HCT116 (cell line): ENCODE results near the gene SYNJ2. TPM values are rescaled to one million over a fixed set of nuclear protein-coding genes. Genes with fewer than 3 reads are reported as not detected.

Source experiments
- ATAC-seq: fragments of 200-7000 bp; cut with Tn5 transposase; 2 replicates; pipeline ENCODE4 v1.9.1; 2020; ENCODE audit warnings: mild to moderate bottlenecking, moderate library complexity
- Bru-seq: library from RNA; stranded (reverse); fragments of 400-500 nt; gene quantifications from one replicate; lab custom pipeline; 2021; lab: Mats Ljungman, UMichigan
- BruChase-seq, 2 experiments: library from RNA; stranded (reverse); fragments of 400-500 nt; gene quantifications; one replicate each; lab custom pipeline; 2021; lab: Mats Ljungman, UMichigan
- BruUV-seq: library from RNA; stranded (reverse); fragments of 400-500 nt; replicated peaks from 2 replicates; lab custom pipeline; 2021; lab: Mats Ljungman, UMichigan
- CTCF ChIA-PET: fragments of 300-600 bp; sonication (Branson Sonifier 250); formaldehyde crosslinking; loops from one replicate; lab custom pipeline; 2021; ENCODE audit warnings: antibody characterized with exemption; lab: Charles Lee
- POLR2A ChIA-PET: fragments of 300-600, 350-600 bp; sonication (Branson Sonifier 250); formaldehyde crosslinking; loops from one replicate; lab custom pipeline; 2021; ENCODE audit warnings: antibody characterized with exemption; lab: Charles Lee
- RAD21 ChIA-PET, 2 experiments: fragments of 300-600 bp; sonication (Branson Sonifier 250); formaldehyde crosslinking; loops; one replicate each; lab custom pipeline; 2023; ENCODE audit warnings: low total read pairs in 2 of 2; ENCODE audit not compliant: uncharacterized antibody in 2 of 2, unreplicated experiment in 2 of 2, low non-redundant PET in 1 of 2; lab: Charles Lee
- DNase-seq: peaks from one replicate; pipeline ENCODE4 v3.0.0-alpha.2; 2010; ENCODE audit warnings: low read depth, low spot score
- H2AFZ ChIP-seq: fragments of 200-600 bp; shearing (Covaris generic), sonication (generic); 2 replicates; pipeline ENCODE4 v1.6.1; 2017; ENCODE audit warnings: low read depth, mixed run types, mixed read lengths, antibody characterized with exemption, low read length; ENCODE audit not compliant: poor library complexity, severe bottlenecking
- H3K27ac ChIP-seq: 2 replicates; pipeline ENCODE4 v1.5.1; 2012; ENCODE audit warnings: low read depth, low read length
- H3K27me3 ChIP-seq: fragments of 200-600 bp; sonication (generic); 2 replicates; pipeline ENCODE4 v1.6.1; 2016; ENCODE audit warnings: mixed run types, low read length, mixed read lengths; ENCODE audit not compliant: insufficient read depth
- H3K36me3 ChIP-seq, 2 experiments: fragments of 200-500 bp in 1 of 2; fragments of 200-600 bp in 1 of 2; sonication (Bioruptor generic) in 1 of 2; sonication (generic) in 1 of 2; 2 replicates each; pipeline versions ENCODE4 v1.5.1 to v1.6.1; 2014 to 2016; ENCODE audit warnings: low read length in 2 of 2, inconsistent platforms in 1 of 2, mixed read lengths in 1 of 2, mixed run types in 1 of 2; ENCODE audit not compliant: insufficient read depth in 2 of 2, control insufficient read depth in 1 of 2
- H3K4me1 ChIP-seq, 2 experiments: fragments of 200-600 bp in 1 of 2; sonication (generic) in 1 of 2; 2 replicates each; pipeline versions ENCODE4 v1.5.1 to v1.6.1; 2012 to 2017; ENCODE audit warnings: low read length in 2 of 2, inconsistent platforms in 1 of 2, mild to moderate bottlenecking in 1 of 2, mixed read lengths in 1 of 2, mixed run types in 1 of 2, moderate library complexity in 1 of 2; ENCODE audit not compliant: insufficient read depth in 2 of 2, control insufficient read depth in 1 of 2
- H3K4me2 ChIP-seq: fragments of 200-600 bp; sonication (generic); 2 replicates; pipeline ENCODE4 v1.6.1; 2017; ENCODE audit warnings: mixed run types, low read length, mixed read lengths
- H3K4me3 ChIP-seq, 2 experiments: fragments of 200-600 bp in 1 of 2; sonication (generic) in 1 of 2; replicated peaks in 1 of 2; 2 replicates each; pipeline ENCODE4 v1.5.1; 2011 to 2016; ENCODE audit warnings: low read length in 2 of 2, control low read depth in 1 of 2, low read depth in 1 of 2, mild to moderate bottlenecking in 1 of 2, mixed read lengths in 1 of 2, mixed run types in 1 of 2
- H3K79me2 ChIP-seq: fragments of 200-600 bp; sonication (generic); 2 replicates; pipeline ENCODE4 v1.6.1; 2017; ENCODE audit warnings: mild to moderate bottlenecking, mixed run types, low read length, moderate library complexity, mixed read lengths; ENCODE audit not compliant: insufficient read depth
- H3K9ac ChIP-seq: fragments of 200-600 bp; sonication (generic); 2 replicates; pipeline ENCODE4 v1.6.1; 2016; ENCODE audit warnings: low read length, mixed read lengths
- H3K9me2 ChIP-seq: fragments of 200-600 bp; sonication (generic), shearing (Covaris generic); 2 replicates; pipeline ENCODE4 v1.6.1; 2017; ENCODE audit warnings: mixed run types, mild to moderate bottlenecking, moderate library complexity; ENCODE audit not compliant: insufficient read depth
- H3K9me3 ChIP-seq, 2 experiments: fragments of 200-500 bp in 1 of 2; fragments of 200-600 bp in 1 of 2; sonication (Bioruptor generic) in 1 of 2; sonication (generic) in 1 of 2; 2 replicates each; pipeline ENCODE4 v1.6.1; 2014 to 2017; ENCODE audit warnings: low read length in 2 of 2, mixed read lengths in 2 of 2, inconsistent platforms in 1 of 2, low read depth in 1 of 2, mild to moderate bottlenecking in 1 of 2, mixed run types in 1 of 2, moderate library complexity in 1 of 2; ENCODE audit not compliant: control insufficient read depth in 1 of 2, insufficient read depth in 1 of 2
- H4K20me1 ChIP-seq: fragments of 200-600 bp; sonication (generic), shearing (Covaris generic); 2 replicates; pipeline ENCODE4 v1.6.1; 2017; ENCODE audit warnings: mixed run types, mild to moderate bottlenecking, moderate library complexity; ENCODE audit not compliant: insufficient read depth
- CBX3 ChIP-seq: IDR thresholded peaks from 2 replicates; pipeline ENCODE4 v1.6.1; 2012; ENCODE audit warnings: low read depth
- ELF1 ChIP-seq: IDR thresholded peaks from 2 replicates; pipeline ENCODE4 v1.6.1; 2012; ENCODE audit warnings: low read depth, borderline replicate concordance
- EZH2 ChIP-seq: fragments of 200-600 bp; sonication (generic); IDR thresholded peaks from 2 replicates; pipeline ENCODE4 v1.6.1; 2017; ENCODE audit warnings: antibody characterized with exemption, mixed run types
- FOSL1 ChIP-seq: IDR thresholded peaks from 2 replicates; pipeline ENCODE4 v1.6.1; 2012; ENCODE audit warnings: low read depth
- POLR2A ChIP-seq: IDR thresholded peaks from 2 replicates; pipeline ENCODE4 v1.7.0; 2011; ENCODE audit warnings: borderline replicate concordance; ENCODE audit not compliant: insufficient read depth, insufficient read length; ENCODE audit errors: extremely low read depth
- RAD21 ChIP-seq: IDR thresholded peaks from 2 replicates; pipeline ENCODE4 v1.6.1; 2012; ENCODE audit warnings: low read depth, mild to moderate bottlenecking
- SIN3A ChIP-seq: IDR thresholded peaks from 2 replicates; pipeline ENCODE4 v1.6.1; 2012; ENCODE audit warnings: low read depth
- SP1 ChIP-seq: IDR thresholded peaks from 2 replicates; pipeline ENCODE4 v1.6.1; 2012; ENCODE audit warnings: low read depth
- SRF ChIP-seq: IDR thresholded peaks from 2 replicates; pipeline ENCODE4 v1.6.1; 2012; ENCODE audit warnings: low read depth
- TCF7L2 ChIP-seq: IDR thresholded peaks from 2 replicates; pipeline ENCODE4 v1.7.0; 2011; ENCODE audit warnings: borderline replicate concordance, inconsistent platforms; ENCODE audit not compliant: insufficient read depth, insufficient read length; ENCODE audit errors: extremely low read depth
- YY1 ChIP-seq: IDR thresholded peaks from 2 replicates; pipeline ENCODE4 v1.6.1; 2011; ENCODE audit warnings: low read length, low read depth, moderate library complexity, mild to moderate bottlenecking; ENCODE audit not compliant: insufficient replicate concordance; ENCODE audit errors: extremely low read depth
- ZNF274 ChIP-seq: fragments of 200-500 bp; sonication (Bioruptor generic); IDR thresholded peaks from 2 replicates; pipeline ENCODE4 v1.6.1; 2014; ENCODE audit warnings: mild to moderate bottlenecking, low read depth, low read length, inconsistent platforms
- intact Hi-C: fragments of 100-400 bp; cut with micrococcal nuclease; formaldehyde crosslinking; loops from 2 replicates; pipeline ENCODE4 v1.10.0; 2022
- long read RNA-seq: library from polyadenylated mRNA; unstranded; transcript quantifications from one replicate; pipeline ENCODE4 v2.0.0, GENCODE V29; 2021; ENCODE audit not compliant: unreplicated experiment
- polyA plus RNA-seq: library from polyadenylated mRNA; unstranded; fragments of >200 nt; gene quantifications from 2 replicates; pipeline ENCODE4 v1.2.1, GENCODE V29; 2012; ENCODE audit warnings: missing spikeins
- total RNA-seq: library from RNA; stranded (reverse); gene quantifications from one replicate; pipeline ENCODE4 v1.2.1, GENCODE V29; 2021; ENCODE audit not compliant: unreplicated experiment
- TF ChIP-seq, protein P1 (sequence below), 3 experiments: fragments of 200-600 bp in 1 of 3; sonication (generic) in 1 of 3; IDR thresholded peaks in 2 of 3; conservative IDR thresholded peaks in 1 of 3; 2 replicates each; pipeline ENCODE4 v1.5.1; 2012 to 2017; ENCODE audit warnings: low read depth in 2 of 3, low read length in 2 of 3, antibody characterized with exemption in 1 of 3, borderline replicate concordance in 1 of 3, control low read depth in 1 of 3, mild to moderate bottlenecking in 1 of 3, mixed read lengths in 1 of 3, mixed run types in 1 of 3, moderate library complexity in 1 of 3; ENCODE audit not compliant: insufficient read depth in 1 of 3
- TF ChIP-seq, protein P2 (sequence below): IDR thresholded peaks from 2 replicates; pipeline ENCODE4 v1.6.1; 2012

The SYNJ2 gene, protein sequence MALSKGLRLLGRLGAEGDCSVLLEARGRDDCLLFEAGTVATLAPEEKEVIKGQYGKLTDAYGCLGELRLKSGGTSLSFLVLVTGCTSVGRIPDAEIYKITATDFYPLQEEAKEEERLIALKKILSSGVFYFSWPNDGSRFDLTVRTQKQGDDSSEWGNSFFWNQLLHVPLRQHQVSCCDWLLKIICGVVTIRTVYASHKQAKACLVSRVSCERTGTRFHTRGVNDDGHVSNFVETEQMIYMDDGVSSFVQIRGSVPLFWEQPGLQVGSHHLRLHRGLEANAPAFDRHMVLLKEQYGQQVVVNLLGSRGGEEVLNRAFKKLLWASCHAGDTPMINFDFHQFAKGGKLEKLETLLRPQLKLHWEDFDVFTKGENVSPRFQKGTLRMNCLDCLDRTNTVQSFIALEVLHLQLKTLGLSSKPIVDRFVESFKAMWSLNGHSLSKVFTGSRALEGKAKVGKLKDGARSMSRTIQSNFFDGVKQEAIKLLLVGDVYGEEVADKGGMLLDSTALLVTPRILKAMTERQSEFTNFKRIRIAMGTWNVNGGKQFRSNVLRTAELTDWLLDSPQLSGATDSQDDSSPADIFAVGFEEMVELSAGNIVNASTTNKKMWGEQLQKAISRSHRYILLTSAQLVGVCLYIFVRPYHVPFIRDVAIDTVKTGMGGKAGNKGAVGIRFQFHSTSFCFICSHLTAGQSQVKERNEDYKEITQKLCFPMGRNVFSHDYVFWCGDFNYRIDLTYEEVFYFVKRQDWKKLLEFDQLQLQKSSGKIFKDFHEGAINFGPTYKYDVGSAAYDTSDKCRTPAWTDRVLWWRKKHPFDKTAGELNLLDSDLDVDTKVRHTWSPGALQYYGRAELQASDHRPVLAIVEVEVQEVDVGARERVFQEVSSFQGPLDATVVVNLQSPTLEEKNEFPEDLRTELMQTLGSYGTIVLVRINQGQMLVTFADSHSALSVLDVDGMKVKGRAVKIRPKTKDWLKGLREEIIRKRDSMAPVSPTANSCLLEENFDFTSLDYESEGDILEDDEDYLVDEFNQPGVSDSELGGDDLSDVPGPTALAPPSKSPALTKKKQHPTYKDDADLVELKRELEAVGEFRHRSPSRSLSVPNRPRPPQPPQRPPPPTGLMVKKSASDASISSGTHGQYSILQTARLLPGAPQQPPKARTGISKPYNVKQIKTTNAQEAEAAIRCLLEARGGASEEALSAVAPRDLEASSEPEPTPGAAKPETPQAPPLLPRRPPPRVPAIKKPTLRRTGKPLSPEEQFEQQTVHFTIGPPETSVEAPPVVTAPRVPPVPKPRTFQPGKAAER (N-terminal part only)
- total RNA-seq (23.9 TPM), Bru-seq, nascent RNA (percentile 74 among the genes with signal in this experiment), BruChase-seq, experiment 1, labeled RNA remaining after a 6-hour chase (percentile 69 among the genes with signal in this experiment), BruChase-seq, experiment 2, labeled RNA remaining after a 2-hour chase (percentile 68 among the genes with signal in this experiment)
- 11.6 and 12.6 TPM in 2 replicates for polyA plus RNA-seq
- long read RNA-seq, partial matches to known transcripts, result 24 of 35 reads
- long read RNA-seq, other reads (novel, unspliced or antisense), result 6 of 35 reads

DNA sequence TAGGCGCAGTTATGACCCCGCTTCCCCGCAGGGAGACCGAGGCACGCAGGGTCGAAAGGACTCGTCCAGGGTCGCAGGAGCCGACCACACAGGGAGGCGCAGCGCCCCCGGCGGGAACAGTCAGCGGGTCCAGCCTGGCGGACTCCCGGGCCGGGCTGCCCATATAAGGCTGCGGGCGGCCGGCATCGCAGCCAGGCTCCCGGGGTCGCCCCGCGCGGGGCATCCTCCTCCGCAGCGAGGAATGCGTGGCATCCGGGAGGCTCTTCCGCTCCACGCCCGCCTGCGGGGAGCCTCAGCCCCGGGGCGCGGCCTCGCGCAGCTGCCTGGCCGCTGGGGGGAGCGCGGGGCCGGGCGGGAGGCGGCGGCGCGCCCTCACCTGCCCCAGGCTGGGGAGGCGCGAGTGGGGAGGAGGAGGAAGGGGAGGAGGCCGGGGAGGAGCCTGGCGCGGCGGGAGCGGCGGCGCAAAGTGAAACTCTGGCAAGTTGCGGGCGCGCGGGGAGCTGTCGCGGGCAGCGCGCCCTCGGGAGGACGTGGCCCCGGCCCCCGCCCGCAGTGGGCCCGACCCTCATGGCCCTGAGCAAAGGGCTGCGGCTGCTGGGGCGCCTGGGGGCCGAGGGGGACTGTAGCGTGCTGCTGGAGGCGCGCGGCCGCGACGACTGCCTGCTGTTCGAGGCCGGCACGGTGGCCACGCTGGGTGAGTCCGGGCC is at the start of gene SYNJ2:
Gene SYNJ2 (plus strand): TSS at position 469 of the 707 bp plus-strand sequence. CDS start 99 bp downstream, at position 568.
- H3K4me1 ChIP-seq, result peaks cover 15 to 47% of the 10 kb centered on the region in 2 experiments; a peak in 3 of 4 replicates
- peaks cover 45% of the 10 kb centered on the region for H3K79me2 ChIP-seq
- no TSS peak for BruUV-seq
- no peaks in the 10 kb centered on the region for H3K9me2 ChIP-seq
- peak within 1 kb of the TSS; percentile 89 for H3K9ac ChIP-seq
- peak within 1 kb of the TSS; percentile 55; the same call in 1 of the 2 replicates for H3K27ac ChIP-seq
- no peak within 1 kb of the TSS for H2AFZ ChIP-seq
- CTCF ChIA-PET, result no interaction called here
- peak within 1 kb of the TSS; percentile 63 to 76 for H3K4me3 ChIP-seq
- no peaks in the 10 kb centered on the region for H3K9me3 ChIP-seq
- H4K20me1 ChIP-seq, result no peaks in the 10 kb centered on the region
- ATAC-seq, result peak; percentile 94
- no peaks in the 10 kb centered on the region for H3K27me3 ChIP-seq
- no peak for DNase-seq
- H3K4me2 ChIP-seq, result peak within 1 kb of the TSS; percentile 76
- no peaks in the 10 kb centered on the region for H3K36me3 ChIP-seq
- POLR2A ChIA-PET, result no interaction called here
- intact Hi-C loops, result loop anchor here (1.0 to 5.0 kb wide), 2 partner anchors 91 to 219 kb away; no protein-coding TSS in a partner anchor
- RAD21 ChIA-PET, result no interaction called here
- no peak for TF ChIP-seq ZNF274
- TF ChIP-seq SRF, result peak; percentile 86; the same call in 1 of the 2 replicates
- TF ChIP-seq TCF7L2, result no peak
- no peak for TF ChIP-seq CBX3
- TF ChIP-seq, protein P1, sequence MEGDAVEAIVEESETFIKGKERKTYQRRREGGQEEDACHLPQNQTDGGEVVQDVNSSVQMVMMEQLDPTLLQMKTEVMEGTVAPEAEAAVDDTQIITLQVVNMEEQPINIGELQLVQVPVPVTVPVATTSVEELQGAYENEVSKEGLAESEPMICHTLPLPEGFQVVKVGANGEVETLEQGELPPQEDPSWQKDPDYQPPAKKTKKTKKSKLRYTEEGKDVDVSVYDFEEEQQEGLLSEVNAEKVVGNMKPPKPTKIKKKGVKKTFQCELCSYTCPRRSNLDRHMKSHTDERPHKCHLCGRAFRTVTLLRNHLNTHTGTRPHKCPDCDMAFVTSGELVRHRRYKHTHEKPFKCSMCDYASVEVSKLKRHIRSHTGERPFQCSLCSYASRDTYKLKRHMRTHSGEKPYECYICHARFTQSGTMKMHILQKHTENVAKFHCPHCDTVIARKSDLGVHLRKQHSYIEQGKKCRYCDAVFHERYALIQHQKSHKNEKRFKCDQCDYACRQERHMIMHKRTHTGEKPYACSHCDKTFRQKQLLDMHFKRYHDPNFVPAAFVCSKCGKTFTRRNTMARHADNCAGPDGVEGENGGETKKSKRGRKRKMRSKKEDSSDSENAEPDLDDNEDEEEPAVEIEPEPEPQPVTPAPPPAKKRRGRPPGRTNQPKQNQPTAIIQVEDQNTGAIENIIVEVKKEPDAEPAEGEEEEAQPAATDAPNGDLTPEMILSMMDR (IDR thresholded peaks at IDR 0.05 in 2 of 3, conservative IDR thresholded peaks at IDR 0.05 in 1 of 3; ENCODE audit: borderline replicate concordance in 1 of 3, insufficient read depth in 1 of 3, low read depth in 2 of 3, low read length in 2 of 3), result peak; percentile 25 to 56 (median 48); a peak in 4 of 6 replicates
- TF ChIP-seq EZH2, result no peak
- TF ChIP-seq, protein P2, sequence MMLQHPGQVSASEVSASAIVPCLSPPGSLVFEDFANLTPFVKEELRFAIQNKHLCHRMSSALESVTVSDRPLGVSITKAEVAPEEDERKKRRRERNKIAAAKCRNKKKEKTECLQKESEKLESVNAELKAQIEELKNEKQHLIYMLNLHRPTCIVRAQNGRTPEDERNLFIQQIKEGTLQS, result no peak
- no peak for TF ChIP-seq ELF1
- TF ChIP-seq POLR2A, result no peak
- TF ChIP-seq FOSL1, result no peak
- TF ChIP-seq YY1, result peak; percentile 23
- TF ChIP-seq RAD21, result peak; percentile 46; the same call in 1 of the 2 replicates
- no peak for TF ChIP-seq SP1
- peak; percentile 54; the same call in 1 of the 2 replicates for TF ChIP-seq SIN3A
